GM19043 (cell line): ENCODE results near the gene TMEFF2.

ENCODE experiments used
- ATAC-seq: cut with Tn5 transposase; IDR thresholded peaks from one replicate; pipeline ENCODE4 v1.9.1; 2021; ENCODE audit warnings: low read depth; ENCODE audit not compliant: unreplicated experiment

The TMEFF2 gene

DNA sequence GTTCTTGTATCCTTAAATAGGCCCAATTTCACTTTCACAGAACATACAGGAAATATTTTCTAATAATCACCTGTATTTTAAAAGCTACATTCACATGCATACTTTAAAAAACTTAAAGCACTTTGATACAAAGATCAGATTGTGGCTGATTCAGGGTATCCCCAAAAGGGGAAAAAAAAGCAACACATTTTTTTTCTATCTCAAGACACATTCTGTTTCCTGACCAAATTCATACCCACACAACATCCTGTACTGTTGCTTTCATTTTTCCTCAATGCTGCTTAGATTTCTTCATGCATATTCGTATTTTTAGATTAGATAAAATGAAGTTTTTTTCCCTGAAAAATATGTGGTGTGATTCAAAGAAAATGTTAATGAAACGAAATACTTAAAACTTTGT is 122.5 kb downstream of the TMEFF2 start:
- ATAC-seq: no peak

DNA sequence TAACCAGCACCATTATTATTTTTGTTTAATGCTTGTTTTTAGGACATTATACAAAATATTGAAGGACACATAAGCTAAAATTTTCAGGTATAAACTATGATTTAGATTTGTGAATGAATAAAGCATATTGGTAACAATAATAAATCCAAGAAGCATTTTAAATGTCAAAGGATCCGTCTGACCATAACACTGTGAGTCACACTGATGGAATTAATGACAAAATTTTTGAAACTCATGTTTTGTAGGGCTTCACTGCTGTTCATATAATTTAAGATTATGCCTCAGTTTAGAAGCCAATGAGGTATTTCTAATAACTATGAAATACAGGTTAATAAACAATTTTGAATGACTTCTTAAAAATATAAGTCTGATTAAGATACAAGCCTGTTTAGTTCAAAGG is 124.6 kb downstream of the TMEFF2 start:
- no peak for ATAC-seq

DNA sequence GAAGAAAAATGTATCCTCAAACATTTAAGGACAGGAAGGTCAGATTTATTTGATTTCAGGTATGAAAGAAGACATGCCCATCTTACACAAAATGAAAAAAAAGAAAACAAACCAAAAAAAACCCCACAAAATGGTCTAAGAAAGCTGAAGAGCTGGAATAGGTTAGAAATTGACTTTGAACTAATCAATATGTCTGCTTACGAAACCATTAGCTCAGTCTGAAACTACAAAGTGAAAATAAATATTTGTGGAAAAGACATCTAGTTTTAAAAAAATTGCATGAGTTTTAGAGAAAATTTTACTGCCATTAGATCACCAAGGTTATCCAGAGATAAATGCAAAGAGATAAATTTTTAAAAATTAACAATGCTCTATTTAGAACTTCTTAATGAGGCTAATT is 125.3 kb downstream of the TMEFF2 start:
- no peak for ATAC-seq

DNA sequence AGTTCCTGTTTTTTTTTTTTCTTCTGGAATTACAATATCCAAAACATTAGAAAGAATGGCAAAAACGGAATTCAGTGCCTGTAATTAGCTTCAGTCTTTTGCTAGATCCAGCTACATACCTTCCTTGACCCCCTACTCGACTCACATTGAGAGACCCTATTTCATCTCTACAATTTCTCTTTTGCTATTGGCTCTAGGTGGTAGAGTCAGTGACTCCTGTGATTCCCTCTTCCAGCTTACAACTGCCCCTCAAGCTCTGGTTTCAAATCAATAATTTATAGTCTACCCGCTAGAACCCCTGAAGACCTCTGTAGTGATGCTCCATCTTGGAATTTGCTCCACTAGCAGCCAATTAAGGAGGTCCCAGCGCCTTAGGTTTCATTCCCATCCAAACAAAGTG is 125.8 kb downstream of the TMEFF2 start:
- no peak for ATAC-seq

DNA sequence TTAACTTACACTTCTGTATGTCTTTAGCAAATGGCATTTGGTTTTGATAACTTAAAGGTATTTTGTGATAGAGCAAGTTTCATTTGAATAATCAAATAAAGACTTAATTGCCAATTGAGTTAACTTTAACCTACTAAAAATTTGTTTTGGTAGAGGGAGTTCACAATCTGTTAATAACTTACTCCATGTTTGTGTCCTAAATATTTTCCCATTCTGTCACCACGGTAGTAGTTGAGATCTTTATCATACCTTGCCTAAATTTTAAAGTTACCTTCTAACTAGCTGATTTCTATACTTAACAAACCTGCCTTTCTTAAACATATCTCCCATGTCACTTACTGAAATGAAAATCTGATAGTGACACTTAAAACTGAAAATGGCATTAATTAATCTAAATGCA is 127.1 kb downstream of the TMEFF2 start:
- no peak for ATAC-seq

DNA sequence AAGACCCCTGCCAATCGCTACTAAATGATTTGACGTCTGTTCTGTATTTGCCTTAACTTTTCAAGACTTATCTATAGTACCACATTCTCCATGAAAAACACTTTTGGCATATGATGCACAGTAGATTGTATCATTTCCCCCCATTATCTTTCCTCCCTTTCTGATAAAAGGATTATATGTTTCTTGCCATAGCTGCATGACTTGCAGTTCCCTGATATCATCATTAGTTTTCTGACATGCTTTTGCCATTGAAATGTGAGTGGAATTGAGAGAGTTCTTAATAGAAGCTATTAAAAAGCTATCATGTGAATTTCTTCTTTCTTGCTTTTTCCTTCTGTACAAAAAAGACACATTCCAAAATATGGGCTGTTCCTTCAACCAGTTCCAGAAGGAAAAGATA is 130.3 kb downstream of the TMEFF2 start:
- no peak for ATAC-seq

DNA sequence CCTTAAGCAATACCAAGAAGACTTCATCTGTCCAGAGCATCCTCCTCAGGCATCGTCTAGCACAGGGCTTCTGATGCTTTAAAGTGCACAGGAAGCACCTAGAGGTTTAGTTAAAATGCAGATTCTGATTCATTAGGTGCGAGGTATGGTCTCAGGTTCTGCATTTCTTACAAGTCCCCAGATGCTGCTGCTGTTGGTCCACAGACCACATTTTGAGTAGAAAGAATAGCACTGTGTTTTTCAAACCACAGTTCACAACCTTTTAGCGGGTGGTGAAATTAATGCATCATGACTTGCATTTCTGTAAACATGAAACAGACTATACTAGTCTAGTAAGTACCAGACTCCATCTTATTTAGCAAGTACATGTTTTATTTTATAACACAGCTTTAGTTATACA is 134.6 kb downstream of the TMEFF2 start:
- no peak for ATAC-seq

DNA sequence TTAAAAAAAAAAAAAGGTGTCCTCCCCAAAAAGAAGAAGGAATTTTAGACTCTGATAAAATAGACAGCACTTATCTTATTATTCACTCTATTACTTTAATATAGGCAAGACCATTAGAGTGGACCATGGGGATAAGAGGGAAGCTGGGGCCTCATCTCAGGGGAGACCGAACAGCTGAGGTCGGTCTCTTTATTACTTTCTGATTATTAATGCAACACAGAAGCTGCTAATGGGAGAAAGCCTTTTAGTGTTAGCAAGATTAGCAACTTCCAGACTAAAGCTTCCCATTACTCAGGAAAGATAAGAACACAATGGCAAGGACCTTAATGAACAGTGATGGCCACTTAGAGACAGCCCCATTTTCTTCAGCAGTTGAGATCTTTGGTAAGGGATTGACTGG is 135.5 kb downstream of the TMEFF2 start:
- no peak for ATAC-seq

DNA sequence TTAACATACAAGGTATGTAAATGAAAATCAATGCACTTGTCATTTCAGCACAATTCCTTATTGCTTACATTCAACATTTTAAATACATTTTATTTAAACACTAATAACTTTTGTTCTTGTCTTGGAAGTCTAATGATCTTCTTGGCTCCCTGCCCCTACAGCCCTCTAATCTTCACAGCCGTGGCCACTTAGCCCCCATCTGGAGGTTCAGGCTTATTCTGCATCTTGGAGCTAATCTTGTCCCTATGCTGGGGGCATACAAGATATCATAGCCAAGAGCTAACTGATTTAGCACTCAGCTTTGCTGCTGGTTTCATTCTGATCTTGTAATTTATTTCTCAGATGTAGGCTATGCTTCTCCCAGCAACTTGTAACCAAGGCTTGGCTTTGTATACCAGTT is 140.8 kb downstream of the TMEFF2 start:
- ATAC-seq: no peak

DNA sequence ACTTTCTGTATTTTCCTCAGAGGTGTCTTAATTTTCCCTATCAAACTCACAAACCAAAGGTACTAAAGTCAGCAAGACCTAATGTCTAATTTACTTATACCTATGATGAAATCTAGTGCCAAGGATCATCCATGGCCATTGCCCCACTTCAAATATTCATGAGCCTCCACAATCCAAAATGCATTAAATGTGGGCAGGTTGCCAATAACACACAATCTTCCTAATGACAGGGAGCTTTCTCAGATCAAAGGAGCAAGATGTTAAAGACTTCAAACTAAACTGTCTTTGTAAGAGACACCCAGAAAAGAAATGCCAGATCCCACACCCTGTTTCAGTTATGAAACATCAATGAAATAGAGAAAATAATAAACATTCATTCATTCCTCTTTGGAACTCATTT is 143.2 kb downstream of the TMEFF2 start:
- no peak for ATAC-seq

DNA sequence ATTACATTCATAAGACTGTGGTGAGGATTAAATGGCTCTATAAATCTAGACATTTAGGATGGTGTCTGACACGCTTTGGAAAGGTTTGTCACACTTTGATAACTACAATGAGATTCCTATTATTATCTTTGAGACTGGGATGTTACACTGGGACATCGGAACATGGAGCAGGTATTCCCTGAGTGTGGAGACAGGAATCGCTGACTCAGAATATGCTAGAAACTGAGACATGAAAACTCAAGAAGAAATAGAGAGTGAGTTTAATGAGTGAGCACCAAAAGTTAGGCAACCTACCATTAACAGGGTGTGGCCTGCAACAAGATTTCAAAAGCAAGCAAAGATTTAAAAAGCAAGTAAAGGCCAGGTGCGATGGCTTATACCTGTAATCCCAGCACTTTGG is 145.4 kb downstream of the TMEFF2 start:
- no peak for ATAC-seq

DNA sequence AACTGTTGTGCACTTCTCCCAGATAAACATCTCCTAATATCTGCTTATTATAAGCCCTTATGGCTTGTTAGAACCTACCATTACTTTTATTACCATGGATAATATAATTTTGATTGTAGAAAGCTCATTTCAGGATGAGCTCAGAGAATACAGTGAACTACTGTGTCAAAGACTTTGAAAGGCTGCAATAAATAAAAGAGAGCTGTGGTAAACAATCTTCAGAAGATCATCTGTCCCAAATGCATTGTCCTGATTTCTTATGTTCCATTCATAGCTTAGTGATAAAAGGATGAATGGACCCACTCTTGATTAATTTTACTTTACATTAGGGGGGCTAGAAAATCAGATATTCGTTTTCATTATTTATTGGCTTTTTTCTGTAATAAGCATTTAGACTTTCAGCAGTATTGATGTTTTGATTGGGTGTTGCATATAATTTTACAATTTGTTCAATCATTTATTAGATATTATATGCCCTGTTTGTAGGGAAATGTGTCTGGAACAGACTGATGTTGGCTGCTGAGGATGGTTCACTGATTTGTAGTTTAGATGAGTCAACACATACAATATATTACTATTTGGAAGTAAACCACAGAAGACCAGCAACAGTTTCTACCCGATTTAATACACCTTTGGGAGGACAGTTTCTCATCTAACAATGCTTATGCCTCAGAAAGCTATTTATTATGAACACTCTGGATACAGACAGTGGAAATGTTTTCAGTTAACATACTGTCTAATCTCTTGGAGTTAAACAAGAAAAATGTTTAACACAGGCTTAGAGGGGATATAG is 147.2 kb downstream of the TMEFF2 start:
- ATAC-seq: no peak

DNA sequence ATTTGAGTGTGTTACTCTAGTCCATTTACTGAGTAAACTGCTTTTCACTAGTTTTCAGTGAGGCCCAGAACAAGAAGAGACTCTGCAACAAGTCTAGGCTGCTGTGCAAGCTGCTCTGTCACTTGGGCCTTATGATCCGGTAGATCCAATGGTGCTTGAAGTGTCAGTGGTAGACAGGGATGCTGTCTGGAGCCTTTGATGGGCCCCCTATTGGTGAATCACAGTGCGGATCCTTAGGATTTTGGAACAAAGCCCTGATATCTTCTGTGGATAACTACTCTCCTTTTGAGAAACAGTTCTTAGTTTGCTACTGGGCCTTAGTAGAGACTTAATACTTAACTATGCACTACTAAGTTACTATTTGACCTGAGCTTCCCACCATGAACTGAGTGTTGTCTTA is 150.2 kb downstream of the TMEFF2 start:
- ATAC-seq: no peak

DNA sequence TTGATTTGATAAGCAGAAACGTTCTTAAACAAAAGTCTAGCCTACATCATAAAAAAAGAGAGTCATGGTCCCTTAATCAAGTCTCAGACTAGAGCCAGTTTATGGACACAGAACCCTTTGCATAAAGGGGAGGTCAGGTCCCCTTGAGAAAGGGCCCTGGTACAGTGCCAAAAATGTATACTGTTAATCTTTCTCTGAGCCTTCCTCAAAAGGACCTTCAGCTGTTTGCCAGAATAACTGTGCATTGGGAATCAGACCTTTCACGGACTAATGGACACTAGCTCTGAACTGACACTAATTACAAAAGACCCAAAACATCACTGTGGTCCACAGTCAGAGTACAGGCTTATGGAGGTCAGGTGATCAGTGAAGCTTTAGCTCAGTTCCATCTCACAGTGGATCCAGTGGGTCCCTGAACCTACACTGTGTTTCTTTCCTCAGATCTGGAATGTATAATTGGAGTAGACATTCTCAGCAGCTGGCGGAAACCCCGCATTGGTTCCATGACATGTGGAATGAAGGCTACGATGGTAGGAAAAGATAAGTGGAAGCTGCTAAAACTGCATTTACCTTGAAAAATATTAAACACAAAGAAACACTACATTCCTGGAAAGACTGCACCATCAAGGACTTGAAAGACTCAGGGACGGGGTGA is 151.4 kb downstream of the TMEFF2 start:
- ATAC-seq: no peak

DNA sequence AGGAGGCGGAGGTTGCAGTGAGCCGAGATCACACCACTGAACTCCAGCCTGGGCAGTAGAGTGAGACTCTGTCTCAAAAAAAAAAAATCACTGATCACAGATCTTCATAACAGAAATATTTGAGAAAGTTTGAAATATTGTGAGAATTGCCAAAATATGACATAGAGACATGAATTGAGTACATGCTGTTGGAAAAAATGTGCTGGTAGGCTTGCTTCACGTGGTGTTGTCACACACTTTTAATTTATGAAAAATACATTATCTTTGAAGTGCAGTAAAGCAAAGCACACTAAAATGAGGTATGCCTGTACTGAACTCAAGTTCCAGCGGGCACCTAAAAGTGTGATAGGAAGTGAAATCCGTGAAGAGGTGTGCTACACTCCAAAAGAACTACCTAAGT is 152.6 kb downstream of the TMEFF2 start:
- no peak for ATAC-seq

DNA sequence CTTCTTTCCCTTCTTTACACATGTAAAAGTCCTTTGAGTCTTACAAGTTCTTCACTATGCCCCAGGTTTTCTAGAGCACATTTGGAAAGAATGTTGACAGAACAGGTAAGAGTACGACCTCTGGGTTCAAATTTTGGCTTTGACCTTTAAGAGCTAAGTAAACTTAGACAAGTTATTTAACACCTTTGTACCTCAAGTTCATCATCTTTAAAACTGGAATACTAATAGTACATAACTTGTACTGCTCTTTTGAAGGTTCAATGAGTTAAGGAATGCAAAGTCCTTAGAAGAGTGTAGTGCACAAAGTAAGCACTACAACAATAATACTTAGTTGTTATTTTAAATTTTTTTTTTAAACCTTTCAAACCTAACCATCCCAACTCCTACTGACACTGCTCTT is 156.6 kb downstream of the TMEFF2 start:
- no peak for ATAC-seq

DNA sequence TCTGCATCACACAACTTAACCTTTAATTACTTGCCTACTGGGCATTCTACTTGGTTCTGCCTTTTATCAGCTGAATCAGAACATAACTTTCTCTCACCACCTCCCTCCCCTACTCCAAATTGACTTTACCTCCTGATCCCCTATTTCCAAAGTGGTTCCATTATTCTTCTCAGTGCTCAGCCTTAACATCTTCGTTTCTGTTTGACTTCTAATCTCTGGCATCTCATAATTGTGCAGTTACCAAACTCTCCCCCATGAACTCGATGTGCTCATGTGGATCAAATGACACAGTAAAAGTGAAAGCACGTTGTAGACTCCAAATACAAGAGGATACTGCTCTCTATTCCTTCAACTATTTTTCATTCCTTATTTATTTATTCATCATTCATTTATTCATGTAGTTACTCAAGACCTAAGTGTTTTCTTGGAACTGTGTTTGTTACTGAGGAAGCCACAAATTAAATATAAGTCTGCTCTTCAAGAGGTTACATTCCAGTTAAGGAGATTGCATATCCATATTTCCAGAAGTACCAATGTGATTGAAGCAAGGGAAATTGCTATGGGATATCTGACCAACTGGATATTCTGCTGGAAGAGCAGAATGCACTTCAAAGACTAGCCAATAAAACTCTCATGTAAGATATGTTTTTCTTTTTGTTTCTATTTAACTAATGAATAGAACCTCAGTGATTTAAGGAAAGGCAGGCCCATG is 158.8 kb downstream of the TMEFF2 start:
- ATAC-seq: no peak

DNA sequence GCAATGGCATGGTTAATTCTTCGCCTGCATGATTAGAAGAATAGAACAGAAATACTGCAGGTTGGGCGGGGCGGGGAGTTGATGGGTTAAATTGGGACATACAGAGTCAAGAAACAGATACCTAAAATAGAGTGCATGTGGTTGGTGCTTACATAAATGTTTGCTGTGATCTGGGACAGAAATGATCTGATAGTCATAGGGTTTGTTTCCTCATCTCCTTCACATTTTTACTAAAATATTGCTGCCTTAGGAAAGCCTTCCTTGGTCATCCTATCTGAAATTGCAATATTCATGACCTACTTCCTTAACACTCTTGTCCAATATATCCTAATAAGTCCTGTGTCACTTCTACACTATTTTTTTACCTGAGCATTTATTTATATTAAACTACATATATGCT is 163.9 kb downstream of the TMEFF2 start:
- no peak for ATAC-seq

DNA sequence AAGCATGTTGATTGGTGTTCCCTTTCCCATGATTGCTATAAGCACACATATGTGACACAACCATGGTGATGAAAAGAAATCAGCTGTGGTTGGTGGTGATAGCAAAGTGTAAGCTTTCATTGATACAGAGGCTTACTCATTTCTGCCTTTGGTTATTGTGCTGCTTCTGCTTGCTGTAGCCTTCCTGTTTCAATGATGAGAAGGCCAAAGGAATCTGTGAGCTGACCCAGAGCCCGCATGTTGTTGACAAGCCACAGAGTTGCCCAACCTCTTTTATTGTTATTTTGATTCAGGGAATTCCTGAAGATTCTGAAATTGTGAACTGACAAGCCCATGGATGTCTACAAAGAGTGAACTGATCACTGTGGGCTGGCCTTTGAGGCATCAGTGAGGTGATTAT is 164.4 kb downstream of the TMEFF2 start:
- no peak for ATAC-seq

DNA sequence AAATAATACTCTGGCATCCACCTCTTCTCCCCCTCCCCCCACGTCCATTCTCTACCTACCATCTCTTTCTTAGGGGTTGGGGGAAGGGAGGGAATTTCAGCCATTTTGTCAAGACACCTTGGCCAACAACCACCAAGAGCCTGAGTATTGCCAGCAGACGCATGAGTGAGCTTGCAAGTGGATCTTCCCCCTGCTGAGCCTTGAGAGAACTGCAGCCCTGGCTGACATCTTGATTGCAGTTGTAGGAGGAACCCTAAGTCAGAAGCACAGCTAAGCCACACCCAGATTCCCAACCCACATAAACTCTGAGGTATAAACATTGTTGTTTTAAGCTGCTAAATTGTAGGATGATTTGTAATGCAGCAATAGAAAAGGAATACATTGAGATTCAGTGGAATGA is 165.6 kb downstream of the TMEFF2 start:
- ATAC-seq: peak; percentile 62

DNA sequence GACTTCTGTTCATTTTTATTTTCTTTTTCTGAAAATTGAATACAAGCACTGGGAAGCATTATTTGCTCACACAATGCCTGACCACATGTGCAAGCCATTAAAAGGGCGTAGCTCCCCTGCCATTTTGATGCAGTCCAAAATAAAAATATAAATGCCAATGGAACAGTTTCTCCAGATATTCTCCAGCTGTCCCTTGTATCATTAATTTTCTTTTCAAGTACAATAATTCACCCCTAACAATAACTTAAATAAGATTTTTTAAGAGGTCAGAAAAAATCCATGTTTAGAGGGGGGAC is 168.0 kb downstream of the TMEFF2 start:
- no peak for ATAC-seq
